Measurements from ENCODE around the gene ARAP2. TPM values are rescaled to one million over a fixed set of nuclear protein-coding genes. Genes with fewer than 3 reads are reported as not detected.

The ARAP2 gene
- total and polyA plus RNA-seq, 7 experiments from 2014 or later, result 10.4 to 78.5 (median 43.5) TPM

DNA sequence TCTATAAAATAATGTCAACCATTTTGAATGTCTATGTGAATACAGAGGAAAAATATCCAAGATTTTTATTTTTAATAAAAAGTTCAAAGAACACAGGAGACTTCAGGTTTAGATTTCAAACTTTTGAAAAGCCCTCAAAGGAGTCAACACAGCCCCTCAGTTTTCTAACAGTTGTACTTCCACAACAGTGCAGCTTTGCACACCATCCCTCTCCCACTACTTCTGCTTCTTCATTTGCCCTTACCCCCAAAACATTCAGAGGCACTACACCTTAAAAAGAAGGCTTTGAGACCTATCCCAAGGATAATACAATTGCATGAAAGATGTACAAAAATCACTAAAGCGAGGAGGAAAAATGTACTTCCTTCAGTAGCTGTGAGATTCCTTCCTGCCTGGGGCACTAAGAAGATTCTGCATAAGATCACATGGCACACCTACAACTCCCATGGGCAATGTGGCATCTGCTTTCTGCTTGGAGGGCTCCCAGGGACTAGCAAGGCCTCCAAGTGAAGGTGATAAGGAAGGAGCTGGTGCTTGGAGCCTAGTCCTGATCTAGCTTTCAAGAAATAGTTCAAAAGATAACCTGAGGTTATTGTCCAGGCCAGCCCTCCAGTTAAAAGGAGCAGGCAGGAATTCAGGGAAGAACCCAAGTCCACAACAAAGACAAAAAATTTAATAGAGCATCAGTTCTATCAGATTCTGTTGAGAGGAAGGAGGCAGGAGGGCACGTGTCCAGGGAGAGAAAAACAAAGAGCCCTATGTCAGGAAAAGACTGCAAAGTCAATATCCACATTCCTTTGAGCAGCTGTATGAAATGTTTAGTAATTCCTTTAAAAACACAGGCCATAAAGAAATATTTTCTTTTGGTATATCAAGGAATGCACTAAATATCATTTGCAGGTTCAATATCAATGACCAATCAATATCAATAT is 19.1 kb downstream of the ARAP2 start:
- H3K4me3 ChIP-seq (ENCODE audit: low read length), result no peak overlapping the region
- peak overlapping the region in 6 of 9 donors; percentile 15 to 88 (median 36) for H3K27ac Mint-ChIP-seq
- intact Hi-C loops (cut with micrococcal nuclease), result loop anchor here in 1 of 2 donors (2.0 kb wide), 1 partner anchor 14 kb away; no protein-coding TSS in a partner anchor
- peaks cover 35 to 37% of the 10 kb centered on the region in 2 donors for H3K4me1 ChIP-seq (ENCODE audit: control insufficient read depth in 2 of 2, insufficient read depth in 2 of 2, low read length in 2 of 2)
- peaks cover 0 to 28% (median 0%) of the 10 kb centered on the region in 5 donors for H3K36me3 Mint-ChIP-seq
- H3K27me3 Mint-ChIP-seq, result no peaks in the 10 kb centered on the region
- peaks cover 28 to 87% (median 75%) of the 10 kb centered on the region in 7 donors for H3K4me1 Mint-ChIP-seq
- CTCF ChIA-PET, result no interaction called here
- H3K9me3 ChIP-seq (ENCODE audit: control insufficient read depth in 2 of 3, low read length in 3 of 3), result no peaks in the 10 kb centered on the region
- POLR2A ChIA-PET, result interaction anchor here (0.6 to 0.9 kb wide), 2 partner anchors 10 to 108 kb away, joined by 3 read pairs; no protein-coding TSS in a partner anchor
- H3K27me3 ChIP-seq (ENCODE audit: control insufficient read depth in 2 of 2, insufficient read depth in 2 of 2, low read length in 2 of 2), result no peaks in the 10 kb centered on the region
- H3K27ac ChIP-seq (ENCODE audit: low read depth, low read length), result no peak overlapping the region
- no peaks in the 10 kb centered on the region for H3K36me3 ChIP-seq (ENCODE audit: control insufficient read depth in 2 of 3, insufficient read depth in 3 of 3, low read length in 3 of 3)
- no peak for DNase-seq
- H3K9me3 Mint-ChIP-seq, result no peaks in the 10 kb centered on the region
- ATAC-seq, result no peak
- peak overlapping the region; percentile 11 to 75 (median 53) for H3K4me3 Mint-ChIP-seq

DNA sequence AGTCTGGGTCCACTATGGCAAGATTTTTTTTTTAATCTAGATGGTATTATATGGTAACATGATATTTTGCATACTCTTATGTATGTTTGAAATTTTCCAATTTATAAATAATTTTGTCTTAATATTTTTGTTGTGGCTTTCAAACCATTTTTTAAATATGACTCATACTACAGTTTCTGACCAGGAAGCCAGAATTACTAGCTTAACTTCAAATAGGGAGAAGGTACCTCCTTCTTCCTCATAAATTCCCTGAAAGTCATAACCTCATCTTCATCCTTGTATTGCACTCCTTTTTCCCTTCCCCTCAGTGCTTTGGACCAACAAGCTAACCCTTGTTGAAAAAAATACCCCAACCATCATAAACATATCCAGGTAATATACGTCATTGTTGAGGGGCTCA is 21.6 kb downstream of the ARAP2 start:
- H3K9me3 Mint-ChIP-seq, result no peaks in the 10 kb centered on the region
- Histone ChIP-seq H3K4me1 (ENCODE audit: control insufficient read depth in 2 of 2, insufficient read depth in 2 of 2, low read length in 2 of 2) (peaks cover 30 to 42% of the 10 kb centered on the region in 2 donors), H3K27me3 (ENCODE audit: control insufficient read depth in 2 of 2, insufficient read depth in 2 of 2, low read length in 2 of 2) (no peaks in the 10 kb centered on the region), H3K36me3 (ENCODE audit: control insufficient read depth in 2 of 3, insufficient read depth in 3 of 3, low read length in 3 of 3) (no peaks in the 10 kb centered on the region), H3K4me3 (ENCODE audit: low read length) (no peak overlapping the region), H3K9me3 (ENCODE audit: control insufficient read depth in 2 of 3, low read length in 3 of 3) (no peaks in the 10 kb centered on the region), H3K27ac (ENCODE audit: low read depth, low read length) (no peak overlapping the region)
- H3K27ac Mint-ChIP-seq, result no peak overlapping the region
- peak overlapping the region in 2 of 10 donors; percentile 12 to 38 for H3K4me3 Mint-ChIP-seq
- peaks cover 0 to 25% (median 0%) of the 10 kb centered on the region in 5 donors for H3K36me3 Mint-ChIP-seq
- ChIA-PET CTCF (interaction anchor here (0.6 kb wide), 1 partner anchor 449 kb away, joined by 3 read pairs; no protein-coding TSS in a partner anchor), POLR2A (interaction anchor here (0.9 to 1.7 kb wide), 4 partner anchors 10 to 22 kb away, joined by 3 to 4 read pairs (median 3); partner anchors contain the start of gene ARAP2)
- H3K27me3 Mint-ChIP-seq, result no peaks in the 10 kb centered on the region
- ATAC-seq, result no peak
- no peak for DNase-seq
- H3K4me1 Mint-ChIP-seq, result peaks cover 37 to 83% (median 74%) of the 10 kb centered on the region in 7 donors
- intact Hi-C loops (cut with micrococcal nuclease), result no loop called here

DNA sequence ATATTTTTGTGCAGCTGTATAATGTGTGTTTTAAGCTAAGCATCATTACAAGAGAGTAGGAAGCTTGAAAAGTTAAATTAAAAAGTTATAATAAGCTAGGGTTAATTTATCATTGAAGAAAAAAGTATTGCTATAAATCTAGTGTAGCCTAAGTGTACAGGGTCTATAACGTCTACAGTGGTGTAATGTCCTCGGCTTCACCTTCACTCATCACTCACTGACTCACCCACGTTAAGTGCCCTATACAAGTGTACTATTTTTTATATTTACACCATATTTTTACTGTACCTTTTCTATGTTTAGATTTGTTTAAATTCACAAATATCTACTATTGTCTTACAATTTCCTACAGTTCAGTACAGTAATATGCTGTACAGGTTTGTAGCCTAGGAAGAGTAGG is 23.5 kb downstream of the ARAP2 start:
- Mint-ChIP-seq H3K4me1 (peaks cover 27 to 69% (median 57%) of the 10 kb centered on the region in 7 donors), H3K27ac (no peak overlapping the region), H3K27me3 (no peaks in the 10 kb centered on the region), H3K4me3 (no peak overlapping the region), H3K9me3 (no peaks in the 10 kb centered on the region), H3K36me3 (peaks cover 0 to 19% (median 0%) of the 10 kb centered on the region in 5 donors)
- ATAC-seq (no peak), DNase-seq (no peak)
- no peak overlapping the region for H3K27ac ChIP-seq (ENCODE audit: low read depth, low read length)
- no peaks in the 10 kb centered on the region for H3K36me3 ChIP-seq (ENCODE audit: control insufficient read depth in 2 of 3, insufficient read depth in 3 of 3, low read length in 3 of 3)
- POLR2A ChIA-PET, result interaction anchor here (1.5 kb wide), 1 partner anchor 23 kb away, joined by 3 read pairs; the partner anchor contains the start of gene ARAP2
- intact Hi-C loops (cut with micrococcal nuclease), result loop anchor here in 1 of 2 donors (1.0 kb wide), 1 partner anchor 9 kb away; no protein-coding TSS in a partner anchor
- peaks cover 20 to 42% of the 10 kb centered on the region in 2 donors for H3K4me1 ChIP-seq (ENCODE audit: control insufficient read depth in 2 of 2, insufficient read depth in 2 of 2, low read length in 2 of 2)
- H3K27me3 ChIP-seq (ENCODE audit: control insufficient read depth in 2 of 2, insufficient read depth in 2 of 2, low read length in 2 of 2), result no peaks in the 10 kb centered on the region
- CTCF ChIA-PET, result no interaction called here
- H3K9me3 ChIP-seq (ENCODE audit: control insufficient read depth in 2 of 3, low read length in 3 of 3), result no peaks in the 10 kb centered on the region
- H3K4me3 ChIP-seq (ENCODE audit: low read length), result no peak overlapping the region

DNA sequence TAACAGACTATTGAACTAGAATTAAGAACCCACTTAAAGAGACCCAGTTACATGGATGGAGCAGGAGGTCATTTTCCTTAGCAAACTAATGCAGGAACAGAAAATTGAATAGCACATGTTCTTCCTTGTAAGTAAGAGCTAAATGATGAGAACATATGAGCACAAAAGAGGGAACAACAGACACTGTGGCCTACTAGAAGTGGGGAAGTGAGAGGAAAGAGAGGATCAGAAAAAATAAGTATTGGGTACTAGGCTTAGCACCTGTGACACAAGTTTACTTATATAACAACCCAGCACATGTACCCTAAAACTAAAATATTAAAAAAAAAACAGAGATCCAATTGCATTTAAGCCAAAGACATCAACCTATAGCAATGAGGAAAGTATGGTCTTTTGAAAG is 26.2 kb downstream of the ARAP2 start:
- no peak for DNase-seq
- Histone ChIP-seq H3K9me3 (ENCODE audit: control insufficient read depth in 2 of 3, low read length in 3 of 3) (no peaks in the 10 kb centered on the region), H3K36me3 (ENCODE audit: control insufficient read depth in 2 of 3, insufficient read depth in 3 of 3, low read length in 3 of 3) (no peaks in the 10 kb centered on the region), H3K27ac (ENCODE audit: low read depth, low read length) (no peak overlapping the region), H3K4me1 (ENCODE audit: control insufficient read depth in 2 of 2, insufficient read depth in 2 of 2, low read length in 2 of 2) (peaks cover 14 to 35% of the 10 kb centered on the region in 2 donors), H3K4me3 (ENCODE audit: low read length) (no peak overlapping the region), H3K27me3 (ENCODE audit: control insufficient read depth in 2 of 2, insufficient read depth in 2 of 2, low read length in 2 of 2) (no peaks in the 10 kb centered on the region)
- H3K9me3 Mint-ChIP-seq, result no peaks in the 10 kb centered on the region
- H3K4me1 Mint-ChIP-seq, result peaks cover 18 to 66% (median 48%) of the 10 kb centered on the region in 7 donors
- ChIA-PET POLR2A (no interaction called here), CTCF (no interaction called here)
- no peak for ATAC-seq
- intact Hi-C loops (cut with micrococcal nuclease), result no loop called here
- H3K4me3 Mint-ChIP-seq, result peak overlapping the region in 5 of 10 donors; percentile 20 to 55 (median 23)
- H3K36me3 Mint-ChIP-seq, result peaks cover 4 to 24% (median 9%) of the 10 kb centered on the region in 5 donors
- H3K27me3 Mint-ChIP-seq, result no peaks in the 10 kb centered on the region
- H3K27ac Mint-ChIP-seq, result peak overlapping the region in 2 of 9 donors; percentile 1 to 28

DNA sequence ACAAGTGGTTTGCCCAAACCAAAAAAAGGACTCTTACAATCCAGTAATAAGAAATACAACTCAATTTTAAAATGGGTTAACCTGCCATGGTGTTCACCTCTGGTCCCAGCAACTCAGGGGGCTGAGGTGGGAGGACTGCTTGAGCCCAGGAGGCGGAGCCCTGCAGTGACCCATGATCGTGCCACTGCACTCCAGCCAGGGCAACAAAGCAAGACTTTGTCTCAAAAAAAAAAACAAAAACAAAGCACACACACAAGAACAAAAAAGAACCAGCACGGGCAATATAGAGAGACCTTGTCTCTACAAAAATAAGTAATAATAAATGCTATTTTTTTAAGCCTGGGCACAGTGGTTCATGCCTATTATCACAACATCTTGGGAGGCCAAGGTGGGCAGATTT is 28.7 kb downstream of the ARAP2 start:
- peaks cover 19 to 52% (median 39%) of the 10 kb centered on the region in 7 donors for H3K4me1 Mint-ChIP-seq
- ChIA-PET CTCF (no interaction called here), POLR2A (no interaction called here)

DNA sequence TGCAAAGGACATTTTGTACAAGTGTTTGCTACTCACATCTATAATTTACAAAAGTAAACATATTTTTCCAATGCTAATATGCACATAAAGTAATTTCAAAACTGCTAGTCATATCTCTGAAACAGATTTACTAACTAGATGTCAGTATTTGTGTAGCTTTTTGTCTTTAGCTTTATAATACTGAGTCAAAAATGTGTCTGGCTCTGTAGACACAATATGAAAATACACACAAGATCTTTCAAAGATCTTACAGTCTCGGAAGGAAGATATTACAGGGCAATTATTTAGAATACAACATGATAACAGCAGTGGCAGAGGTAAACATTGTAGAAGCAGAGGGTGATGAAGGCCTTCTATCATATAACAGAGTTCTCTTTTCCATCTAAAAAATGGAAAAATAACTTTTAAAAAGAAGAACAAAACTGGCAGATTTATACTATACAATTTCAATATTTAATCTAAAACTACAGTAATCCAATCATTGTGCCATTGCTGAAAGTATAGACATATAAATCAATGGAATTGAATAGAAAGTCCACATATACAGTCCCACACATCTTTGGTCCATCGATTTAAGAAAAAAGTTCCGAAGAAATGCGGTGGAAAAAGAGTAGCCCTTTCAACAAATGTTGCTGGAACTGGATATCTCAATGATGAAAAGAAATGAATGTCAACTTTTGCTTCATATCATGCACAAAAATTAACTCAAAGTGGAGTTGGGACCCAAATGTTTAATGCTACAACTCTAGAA is 29.4 kb downstream of the ARAP2 start:
- H3K27me3 Mint-ChIP-seq, result no peaks in the 10 kb centered on the region
- Histone ChIP-seq H3K4me1 (ENCODE audit: control insufficient read depth in 2 of 2, insufficient read depth in 2 of 2, low read length in 2 of 2) (peaks cover 0 to 45% of the 10 kb centered on the region in 2 donors), H3K9me3 (ENCODE audit: control insufficient read depth in 2 of 3, low read length in 3 of 3) (no peaks in the 10 kb centered on the region), H3K27ac (ENCODE audit: low read depth, low read length) (no peak overlapping the region), H3K4me3 (ENCODE audit: low read length) (no peak overlapping the region), H3K36me3 (ENCODE audit: control insufficient read depth in 2 of 3, insufficient read depth in 3 of 3, low read length in 3 of 3) (peaks cover 0 to 4% (median 2%) of the 10 kb centered on the region in 3 experiments), H3K27me3 (ENCODE audit: control insufficient read depth in 2 of 2, insufficient read depth in 2 of 2, low read length in 2 of 2) (no peaks in the 10 kb centered on the region)
- H3K9me3 Mint-ChIP-seq, result no peaks in the 10 kb centered on the region
- CTCF ChIA-PET, result interaction anchor here (0.6 kb wide), 1 partner anchor 56 kb away, joined by 4 read pairs; no protein-coding TSS in a partner anchor
- ATAC-seq (no peak), DNase-seq (no peak)
- peak overlapping the region in 1 of 9 donors; percentile 79 for H3K27ac Mint-ChIP-seq
- H3K4me1 Mint-ChIP-seq, result peaks cover 21 to 49% (median 45%) of the 10 kb centered on the region in 7 donors
- POLR2A ChIA-PET, result interaction anchor here (1.1 kb wide), 1 partner anchor 20 kb away, joined by 5 read pairs; no protein-coding TSS in a partner anchor
- peaks cover 7 to 41% (median 20%) of the 10 kb centered on the region in 5 donors for H3K36me3 Mint-ChIP-seq
- intact Hi-C loops (cut with micrococcal nuclease), result no loop called here
- no peak overlapping the region for H3K4me3 Mint-ChIP-seq

More for the DNA sequence above, 28.7 kb downstream of the ARAP2 start:
- no peaks in the 10 kb centered on the region for H3K9me3 ChIP-seq (ENCODE audit: control insufficient read depth in 2 of 3, low read length in 3 of 3)
- H3K9me3 Mint-ChIP-seq, result no peaks in the 10 kb centered on the region
- peaks cover 0 to 38% of the 10 kb centered on the region in 2 donors for H3K4me1 ChIP-seq (ENCODE audit: control insufficient read depth in 2 of 2, insufficient read depth in 2 of 2, low read length in 2 of 2)
- no peaks in the 10 kb centered on the region for H3K27me3 Mint-ChIP-seq
- H3K4me3 Mint-ChIP-seq, result no peak overlapping the region
- H3K4me3 ChIP-seq (ENCODE audit: low read length), result no peak overlapping the region
- H3K27ac ChIP-seq (ENCODE audit: low read depth, low read length), result no peak overlapping the region
- intact Hi-C loops (cut with micrococcal nuclease), result no loop called here
- H3K36me3 ChIP-seq (ENCODE audit: control insufficient read depth in 2 of 3, insufficient read depth in 3 of 3, low read length in 3 of 3), result peaks cover 0 to 4% (median 0%) of the 10 kb centered on the region in 3 experiments
- H3K36me3 Mint-ChIP-seq, result peaks cover 7 to 39% (median 13%) of the 10 kb centered on the region in 5 donors
- no peak overlapping the region for H3K27ac Mint-ChIP-seq
- no peak for DNase-seq
- no peaks in the 10 kb centered on the region for H3K27me3 ChIP-seq (ENCODE audit: control insufficient read depth in 2 of 2, insufficient read depth in 2 of 2, low read length in 2 of 2)
- ATAC-seq, result no peak
